ENCODE measurements around the gene SCYGR1.

SCYGR1 gene

DNA sequence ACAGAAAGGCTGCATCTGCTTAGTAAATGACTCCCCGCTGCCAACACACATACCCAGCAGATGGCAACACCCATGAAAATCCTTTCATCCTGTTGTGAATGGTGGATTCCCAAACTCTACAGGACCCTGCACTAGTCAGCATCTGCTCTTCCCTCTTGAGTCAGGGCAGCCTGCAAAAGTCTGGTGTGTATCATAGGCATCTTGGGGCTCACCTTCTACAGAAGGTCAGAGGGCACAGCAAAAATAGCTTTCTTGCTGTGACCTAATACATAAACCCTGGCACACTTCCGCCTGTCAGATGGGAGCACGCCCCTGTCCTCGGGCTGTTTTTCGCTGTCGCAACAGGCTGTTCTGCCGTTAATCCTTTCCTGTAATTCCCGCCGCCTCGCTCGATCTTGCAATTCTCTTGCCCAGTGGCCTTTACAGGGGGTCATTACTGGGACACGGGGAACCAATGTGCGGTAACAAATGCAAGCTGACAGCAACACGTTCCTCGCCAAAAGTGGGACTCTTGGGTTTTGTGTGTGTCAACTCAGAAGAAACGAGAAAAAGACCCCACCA lies 19.9 kb upstream of the SCYGR1 start:
- no peaks in the 10 kb centered on the region for H4K20me1 ChIP-seq
- H3K4me3 ChIP-seq = no peak overlapping the region
- no peaks in the 10 kb centered on the region for H3K27me3 ChIP-seq
- H3K36me3 ChIP-seq = no peaks in the 10 kb centered on the region
- peak overlapping the region in 7 of 11 experiments; percentile 0 to 45 (median 30); a peak in 8 of 22 replicates for H3K27ac ChIP-seq
- H3K9me3 ChIP-seq (replicated peaks in 1 of 11) = no peaks in the 10 kb centered on the region
- H3K4me1 ChIP-seq = peaks cover 8 to 88% (median 59%) of the 10 kb centered on the region in 10 experiments
- TF ChIP-seq Cebpa-rat (IDR thresholded peaks at IDR 0.05) = no peak
- peak overlapping the region in 6 of 11 experiments; percentile 13 to 73 (median 58); a peak in 12 of 22 replicates for H3K4me2 ChIP-seq
- H3K9ac ChIP-seq = no peak overlapping the region; a peak in 1 of 22 replicates

GRCh38 chr2:227406177-227407031 lies 18.7 kb upstream of the SCYGR1 start:
- Histone ChIP-seq H3K4me1 (peaks cover 8 to 75% (median 47%) of the 10 kb centered on the region in 10 experiments), H3K4me2 (peak overlapping the region in 7 of 11 experiments; percentile 12 to 73 (median 49); a peak in 11 of 22 replicates), H3K9ac (peak overlapping the region in 2 of 11 experiments; percentile 0 to 32; a peak in 3 of 22 replicates), H3K36me3 (no peaks in the 10 kb centered on the region), H4K20me1 (no peaks in the 10 kb centered on the region), H3K27me3 (no peaks in the 10 kb centered on the region), H3K9me3 (replicated peaks in 1 of 11) (no peaks in the 10 kb centered on the region), H3K27ac (peak overlapping the region in 8 of 11 experiments; percentile 1 to 45 (median 26); a peak in 12 of 22 replicates), H3K4me3 (no peak overlapping the region)
- TF ChIP-seq Cebpa-rat (IDR thresholded peaks at IDR 0.05) = no peak

GRCh38 chr2:227404585-227405271 lies 17.0 kb upstream of the SCYGR1 start:
- H3K4me1 ChIP-seq = peaks cover 8 to 59% (median 37%) of the 10 kb centered on the region in 10 experiments
- TF ChIP-seq Cebpa-rat (IDR thresholded peaks at IDR 0.05) = no peak
- H3K27me3 ChIP-seq = no peaks in the 10 kb centered on the region
- no peak overlapping the region for H3K4me3 ChIP-seq
- H3K36me3 ChIP-seq = no peaks in the 10 kb centered on the region
- no peaks in the 10 kb centered on the region for H4K20me1 ChIP-seq
- H3K4me2 ChIP-seq = peak overlapping the region; percentile 25 to 73 (median 60); a peak in 21 of 22 replicates
- peak overlapping the region in 1 of 11 experiments; percentile 25; a peak in 2 of 22 replicates for H3K9ac ChIP-seq
- peak overlapping the region in 8 of 11 experiments; percentile 20 to 60 (median 38); a peak in 13 of 22 replicates for H3K27ac ChIP-seq
- no peaks in the 10 kb centered on the region for H3K9me3 ChIP-seq (replicated peaks in 1 of 11)

DNA sequence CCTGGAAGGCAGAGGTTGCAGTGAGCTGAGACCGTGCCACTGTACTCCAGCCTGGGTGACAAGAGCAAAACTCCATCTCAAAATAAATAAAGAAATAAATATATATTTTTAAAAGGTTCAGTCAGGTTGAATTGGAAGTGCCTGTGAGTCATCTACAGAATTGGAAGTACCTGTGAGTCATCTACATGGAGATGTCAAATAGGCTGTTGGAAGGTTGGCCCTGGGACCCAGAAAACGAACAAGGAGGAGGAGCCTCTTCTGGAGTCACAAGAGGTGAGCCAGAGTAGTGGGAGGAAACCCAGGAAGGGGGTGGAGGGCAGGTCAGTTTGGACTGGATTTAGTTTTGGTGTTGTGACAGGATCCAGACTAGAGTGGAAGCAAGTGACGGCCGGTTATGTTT lies 15.2 kb upstream of the SCYGR1 start:
- Histone ChIP-seq H3K27me3 (no peaks in the 10 kb centered on the region), H3K4me3 (no peak overlapping the region), H3K36me3 (no peaks in the 10 kb centered on the region), H3K4me1 (peaks cover 8 to 62% (median 45%) of the 10 kb centered on the region in 10 experiments), H3K27ac (no peak overlapping the region), H3K9ac (no peak overlapping the region), H3K9me3 (replicated peaks in 1 of 11) (no peaks in the 10 kb centered on the region), H4K20me1 (no peaks in the 10 kb centered on the region), H3K4me2 (no peak overlapping the region)
- no peak for TF ChIP-seq Cebpa-rat (IDR thresholded peaks at IDR 0.05)

DNA sequence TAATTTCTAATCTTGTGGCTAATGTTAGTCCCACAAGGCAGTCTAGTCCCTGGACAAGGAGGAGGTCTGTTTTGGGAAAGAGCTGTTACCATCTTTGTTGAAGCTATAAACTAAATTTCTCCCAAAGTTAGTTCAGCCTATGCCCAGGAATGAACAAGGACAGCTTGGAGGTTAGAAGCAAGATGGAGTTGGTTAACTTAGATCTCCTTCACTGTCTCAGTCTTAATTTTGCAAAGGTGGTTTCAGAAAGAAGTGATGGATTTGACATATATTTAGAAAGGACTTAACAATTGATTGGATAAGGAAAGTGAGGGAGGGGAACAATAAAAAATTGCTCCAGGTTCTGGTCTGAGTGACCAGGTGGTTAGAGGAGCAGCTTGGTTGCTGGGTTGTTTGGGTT lies 14.6 kb upstream of the SCYGR1 start:
- Histone ChIP-seq H3K36me3 (no peaks in the 10 kb centered on the region), H3K4me2 (no peak overlapping the region), H3K27ac (no peak overlapping the region), H4K20me1 (no peaks in the 10 kb centered on the region), H3K9ac (no peak overlapping the region), H3K9me3 (replicated peaks in 1 of 11) (no peaks in the 10 kb centered on the region), H3K27me3 (no peaks in the 10 kb centered on the region), H3K4me3 (no peak overlapping the region), H3K4me1 (peaks cover 8 to 62% (median 46%) of the 10 kb centered on the region in 10 experiments)
- no peak for TF ChIP-seq Cebpa-rat (IDR thresholded peaks at IDR 0.05)

DNA sequence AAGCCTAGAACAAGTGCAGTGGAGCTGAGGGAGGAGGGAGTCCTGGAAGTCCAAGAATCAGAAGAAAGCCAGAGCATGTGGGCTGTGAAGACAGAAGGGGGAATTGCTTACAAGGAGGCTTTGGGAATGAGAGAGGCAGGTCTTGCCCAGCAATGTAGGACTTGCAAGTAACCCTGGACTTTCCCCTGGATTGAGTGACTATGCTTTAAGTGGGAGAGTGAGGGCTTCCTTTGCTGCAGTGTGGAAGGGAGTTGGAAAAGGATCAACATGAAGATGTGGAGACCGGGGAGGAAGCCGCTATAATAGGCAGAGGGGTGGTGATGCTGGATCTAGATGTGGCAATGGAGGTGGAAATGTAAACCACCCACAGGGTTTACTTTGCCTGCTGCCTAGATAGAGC lies 13.8 kb upstream of the SCYGR1 start:
- no peak overlapping the region for H3K4me3 ChIP-seq
- no peaks in the 10 kb centered on the region for H3K27me3 ChIP-seq
- H3K4me1 ChIP-seq = peaks cover 8 to 62% (median 43%) of the 10 kb centered on the region in 10 experiments
- no peaks in the 10 kb centered on the region for H3K9me3 ChIP-seq (replicated peaks in 1 of 11)
- no peak overlapping the region for H3K4me2 ChIP-seq
- no peak for TF ChIP-seq Cebpa-rat (IDR thresholded peaks at IDR 0.05)
- H3K36me3 ChIP-seq = no peaks in the 10 kb centered on the region
- no peak overlapping the region for H3K9ac ChIP-seq
- H4K20me1 ChIP-seq = no peaks in the 10 kb centered on the region
- no peak overlapping the region for H3K27ac ChIP-seq

GRCh38 chr2:227398684-227399670 lies 11.2 kb upstream of the SCYGR1 start:
- Histone ChIP-seq H3K36me3 (no peaks in the 10 kb centered on the region), H4K20me1 (no peaks in the 10 kb centered on the region), H3K27ac (no peak overlapping the region), H3K9ac (no peak overlapping the region), H3K4me2 (peak overlapping the region in 1 of 11 experiments; percentile 55; a peak in 2 of 22 replicates), H3K9me3 (replicated peaks in 1 of 11) (no peaks in the 10 kb centered on the region), H3K4me1 (peaks cover 0 to 59% (median 25%) of the 10 kb centered on the region in 10 experiments; a peak in 15 of 20 replicates), H3K4me3 (no peak overlapping the region), H3K27me3 (no peaks in the 10 kb centered on the region)
- no peak for TF ChIP-seq Cebpa-rat (IDR thresholded peaks at IDR 0.05)

DNA sequence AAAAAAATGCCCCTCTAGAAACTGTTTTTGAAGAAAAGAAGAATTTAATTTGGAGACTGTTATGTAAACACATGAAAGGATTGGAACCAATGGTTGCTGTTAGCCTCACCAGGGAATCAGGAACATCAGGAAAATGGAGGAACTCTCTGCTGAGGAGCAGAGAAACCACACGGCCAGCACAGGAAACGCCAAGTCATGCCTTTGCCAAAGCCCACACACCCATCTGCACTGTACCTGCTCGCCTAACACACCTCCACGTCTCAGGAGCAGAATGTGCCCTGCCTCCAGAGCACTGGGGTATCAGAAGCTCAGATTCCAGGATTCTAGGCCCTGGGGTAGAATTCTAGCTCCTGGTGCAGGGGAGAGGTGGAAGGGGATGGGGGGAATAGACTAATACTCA lies 9.8 kb upstream of the SCYGR1 start:
- no peaks in the 10 kb centered on the region for H4K20me1 ChIP-seq
- H3K4me1 ChIP-seq = peaks cover 0 to 63% (median 25%) of the 10 kb centered on the region in 10 experiments; a peak in 15 of 20 replicates
- H3K4me3 ChIP-seq = no peak overlapping the region
- no peaks in the 10 kb centered on the region for H3K27me3 ChIP-seq
- no peaks in the 10 kb centered on the region for H3K36me3 ChIP-seq
- no peak overlapping the region; a peak in 1 of 22 replicates for H3K27ac ChIP-seq
- no peak for TF ChIP-seq Cebpa-rat (IDR thresholded peaks at IDR 0.05)
- H3K9me3 ChIP-seq (replicated peaks in 1 of 11) = no peaks in the 10 kb centered on the region
- H3K9ac ChIP-seq = no peak overlapping the region
- peak overlapping the region in 8 of 11 experiments; percentile 33 to 80 (median 64); a peak in 12 of 22 replicates for H3K4me2 ChIP-seq
